A673 (cell line): ENCODE results near the gene SLC45A3. TPM values are rescaled to one million over a fixed set of nuclear protein-coding genes. Genes with fewer than 3 reads are reported as not detected.

Experiments used
- BruUV-seq: library from RNA; stranded (reverse); fragments of 400-500 nt; replicated peaks from 2 replicates; lab custom pipeline; 2021; lab: Mats Ljungman, UMichigan
- CTCF ChIA-PET: fragments of 300-600 bp; sonication (Branson Sonifier 250); formaldehyde crosslinking; loops from one replicate; lab custom pipeline; 2022; ENCODE audit warnings: antibody characterized with exemption; lab: Charles Lee
- POLR2A ChIA-PET: fragments of 300-600 bp; sonication (Branson Sonifier 250); formaldehyde crosslinking; loops from one replicate; lab custom pipeline; 2022; ENCODE audit warnings: antibody characterized with exemption; ENCODE audit not compliant: low non-redundant PET; lab: Charles Lee
- DNase-seq: peaks from one replicate; pipeline ENCODE4 v3.0.0-alpha.2; 2015; ENCODE audit warnings: low spot score
- H3K27ac ChIP-seq: fragments of 200-600 bp; sonication (generic); 2 replicates; pipeline ENCODE4 v1.5.1; 2016; ENCODE audit warnings: mixed run types, low read depth, mild to moderate bottlenecking, mixed read lengths, antibody characterized with exemption, low read length; ENCODE audit not compliant: poor library complexity, severe bottlenecking
- H3K27me3 ChIP-seq: fragments of 200-600 bp; sonication (generic); replicated peaks from 2 replicates; pipeline ENCODE4 v1.6.1; 2017; ENCODE audit warnings: mixed run types, low read depth, mild to moderate bottlenecking, mixed read lengths, antibody characterized with exemption, low read length; ENCODE audit not compliant: insufficient read depth, poor library complexity
- H3K36me3 ChIP-seq: fragments of 200-600 bp; sonication (generic); 2 replicates; pipeline ENCODE4 v1.6.1; 2016; ENCODE audit warnings: mixed run types, mild to moderate bottlenecking, mixed read lengths, antibody characterized with exemption, low read length; ENCODE audit not compliant: insufficient read depth, poor library complexity, severe bottlenecking
- H3K4me1 ChIP-seq: fragments of 200-600 bp; sonication (generic); 2 replicates; pipeline ENCODE4 v1.6.1; 2017; ENCODE audit warnings: mixed run types, mild to moderate bottlenecking, mixed read lengths, antibody characterized with exemption, low read length; ENCODE audit not compliant: insufficient read depth, poor library complexity, severe bottlenecking
- H3K4me3 ChIP-seq: fragments of 200-600 bp; sonication (generic); 2 replicates; pipeline ENCODE4 v1.5.1; 2016; ENCODE audit warnings: low read depth, mixed run types, mild to moderate bottlenecking, mixed read lengths, low read length; ENCODE audit not compliant: poor library complexity, severe bottlenecking
- H3K9me3 ChIP-seq: fragments of 200-600 bp; sonication (generic); 2 replicates; pipeline ENCODE4 v1.6.1; 2016; ENCODE audit warnings: mixed run types, low read depth, mild to moderate bottlenecking, mixed read lengths, antibody characterized with exemption, low read length; ENCODE audit not compliant: poor library complexity, severe bottlenecking
- CTCF ChIP-seq: fragments of 300-800, 200-600 bp; sonication (generic); conservative IDR thresholded peaks from 2 replicates; pipeline ENCODE4 v1.5.1; 2017; ENCODE audit warnings: low read depth, mild to moderate bottlenecking, antibody characterized with exemption, low read length, moderate library complexity, mixed read lengths
- EZH2 ChIP-seq: fragments of 200-600 bp; sonication (generic); IDR thresholded peaks from 2 replicates; pipeline ENCODE4 v1.6.1; 2017; ENCODE audit warnings: borderline replicate concordance, low read depth, mild to moderate bottlenecking, mixed read lengths, antibody characterized with exemption, low read length; ENCODE audit not compliant: poor library complexity, severe bottlenecking
- intact Hi-C: fragments of 100-400 bp; cut with micrococcal nuclease; formaldehyde crosslinking; loops from one replicate; pipeline ENCODE4 v1.10.0; 2022; ENCODE audit not compliant: unreplicated experiment
- total RNA-seq: library from RNA; stranded (reverse); gene quantifications from 2 replicates; pipeline ENCODE4 v1.2.3, GENCODE V29; 2021

SLC45A3 gene
- total RNA-seq, 1 experiment from 2014 or later = 8.5 TPM

DNA sequence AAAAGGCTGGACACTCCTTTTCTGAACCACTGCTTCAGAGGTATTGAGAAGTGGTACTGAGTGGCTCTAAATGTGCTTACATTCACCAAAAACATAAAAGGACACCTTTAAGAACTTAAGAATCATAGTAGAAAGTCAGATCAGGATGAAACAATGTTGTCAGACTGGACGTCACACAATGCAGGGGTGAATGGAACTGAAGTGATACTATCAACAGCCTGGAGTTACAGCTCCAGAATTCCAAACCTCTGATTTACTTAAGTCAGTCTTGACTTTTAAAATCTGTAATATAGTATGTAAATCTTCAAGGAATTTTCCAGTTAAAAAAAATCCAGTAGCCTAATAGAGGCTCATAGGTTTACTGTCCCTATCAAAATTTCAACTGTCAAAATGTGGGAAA, 67.8 kb downstream of the SLC45A3 start:
- peaks cover 28% of the 10 kb centered on the region for H3K36me3 ChIP-seq
- no peak overlapping the region for H3K27ac ChIP-seq
- no peak overlapping the region for H3K4me3 ChIP-seq
- H3K27me3 ChIP-seq = no peaks in the 10 kb centered on the region
- CTCF ChIA-PET = no interaction called here
- H3K9me3 ChIP-seq = no peaks in the 10 kb centered on the region
- peaks cover 13% of the 10 kb centered on the region for H3K4me1 ChIP-seq
- no peak for DNase-seq
- intact Hi-C loops = no loop called here
- POLR2A ChIA-PET = no interaction called here
- BruUV-seq = no TSS peak
- TF ChIP-seq CTCF (no peak), EZH2 (no peak)

DNA sequence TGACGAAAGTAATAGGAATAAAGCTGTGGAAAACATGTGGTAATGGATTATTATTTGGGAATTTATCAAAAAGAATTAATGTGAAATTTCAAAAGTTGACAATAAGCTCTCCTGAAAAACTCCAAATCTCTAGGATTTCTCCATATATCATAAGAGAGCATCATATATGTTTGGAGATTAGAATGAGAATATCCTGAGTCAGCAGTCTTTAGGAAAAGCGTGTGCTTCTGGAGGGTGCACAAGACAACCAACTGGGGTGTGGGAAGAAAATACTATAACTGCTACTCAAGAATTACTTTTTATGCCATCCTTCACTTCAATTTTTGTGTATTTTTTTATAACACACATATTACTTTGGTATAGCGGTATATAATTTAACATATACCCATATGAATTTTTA, 68.2 kb downstream of the SLC45A3 start:
- TF ChIP-seq CTCF (no peak), EZH2 (no peak)
- POLR2A ChIA-PET = no interaction called here
- Histone ChIP-seq H3K27ac (no peak overlapping the region), H3K9me3 (no peaks in the 10 kb centered on the region), H3K27me3 (no peaks in the 10 kb centered on the region), H3K4me3 (no peak overlapping the region), H3K4me1 (peaks cover 13% of the 10 kb centered on the region), H3K36me3 (peaks cover 26% of the 10 kb centered on the region)
- BruUV-seq = no TSS peak
- CTCF ChIA-PET = no interaction called here
- intact Hi-C loops = no loop called here
- no peak for DNase-seq

GRCh38 chr1:205610901-205611466, 69.3 kb downstream of the SLC45A3 start:
- H3K27ac ChIP-seq = no peak overlapping the region
- intact Hi-C loops = no loop called here
- H3K4me3 ChIP-seq = no peak overlapping the region
- BruUV-seq = no TSS peak
- ChIA-PET CTCF (no interaction called here), POLR2A (no interaction called here)
- H3K9me3 ChIP-seq = no peaks in the 10 kb centered on the region
- peaks cover 13% of the 10 kb centered on the region for H3K4me1 ChIP-seq
- TF ChIP-seq EZH2 = no peak
- no peak for TF ChIP-seq CTCF
- H3K36me3 ChIP-seq = peaks cover 15% of the 10 kb centered on the region
- H3K27me3 ChIP-seq = no peaks in the 10 kb centered on the region
- peak; percentile 80 for DNase-seq
